Kidney (tissue), 14 donors: ENCODE data around the gene NMT2. TPM values are rescaled to one million over a fixed set of nuclear protein-coding genes. Genes with fewer than 3 reads are reported as not detected.

Experiments used
- DNase-seq, 5 donors: peaks; one replicate each; pipeline ENCODE4 v3.0.0-alpha.2; 2013 to 2020
- FAIRE-seq: peaks from 2 replicates; lab custom pipeline; 2012; peaks lifted over from hg19 to GRCh38; lab: Jason Lieb, UNC
- H3K27ac ChIP-seq, 2 donors: one replicate each; pipeline ENCODE4 v1.7.0; 2013; ENCODE audit warnings: low read depth in 2 of 2, low read length in 2 of 2, inconsistent platforms in 1 of 2
- H3K27me3 ChIP-seq: one replicate; pipeline ENCODE4 v1.7.1; 2013; ENCODE audit warnings: low read length, inconsistent platforms; ENCODE audit not compliant: control insufficient read depth, insufficient read depth
- H3K36me3 ChIP-seq, 3 donors: one replicate each; pipeline versions ENCODE4 v1.7.0 to v1.7.1; 2013; ENCODE audit warnings: low read length in 3 of 3, control low read depth in 1 of 3, inconsistent platforms in 1 of 3; ENCODE audit not compliant: insufficient read depth in 3 of 3, control insufficient read depth in 2 of 3
- H3K4me1 ChIP-seq, 3 donors: one replicate each; pipeline versions ENCODE4 v1.7.0 to v1.7.1; 2013; ENCODE audit warnings: low read length in 3 of 3, inconsistent platforms in 1 of 3, low read depth in 1 of 3; ENCODE audit not compliant: control insufficient read depth in 2 of 3, insufficient read depth in 2 of 3
- H3K4me3 ChIP-seq, 3 donors: one replicate each; pipeline versions ENCODE4 v1.7.0 to v1.8.1; 2013; ENCODE audit warnings: low read length in 3 of 3, control low read depth in 1 of 3, inconsistent platforms in 1 of 3
- H3K9ac ChIP-seq, 3 donors: one replicate each; pipeline versions ENCODE4 v1.7.0 to v1.7.1; 2013; ENCODE audit warnings: low read length in 3 of 3, control low read depth in 1 of 3, inconsistent platforms in 1 of 3
- H3K9me3 ChIP-seq, 3 donors: one replicate each; pipeline versions ENCODE4 v1.7.0 to v1.7.1; 2013; ENCODE audit warnings: low read length in 3 of 3, control low read depth in 1 of 3, inconsistent platforms in 1 of 3; ENCODE audit not compliant: control insufficient read depth in 2 of 3, insufficient read depth in 1 of 3
- intact Hi-C: fragments of 100-400 bp; cut with DNase I; formaldehyde crosslinking; loops from one replicate; pipeline ENCODE4 v1.11.1; 2022
- polyA plus RNA-seq: library from polyadenylated mRNA; stranded (reverse); fragments of 350-450 nt; fragmentation: Illumina TruSeq; extraction: RNeasy Lipid Tissue Mini Kit (QIAGEN cat#74804); gene quantifications from one replicate; pipeline ENCODE4 v1.2.3, GENCODE V29; 2014; ENCODE audit warnings: low read depth, low replicate concordance; ENCODE audit not compliant: insufficient read depth
- total RNA-seq: library from RNA; stranded (reverse); fragmentation: NEBNext Ultra II Directional; extraction: Animal tissue kit (Norgen Biotek cat#: 25700); gene quantifications from one replicate; pipeline ENCODE4 v1.2.1, GENCODE V29; 2021
- TF ChIP-seq, protein P1 (sequence below): IDR thresholded peaks from 3 replicates; pipeline ENCODE4 v1.5.1; 2012; ENCODE audit warnings: mild to moderate bottlenecking, moderate library complexity, borderline replicate concordance; ENCODE audit not compliant: insufficient read depth; ENCODE audit errors: extremely low read depth
- donor health status: control.
- donor health status: control.
- donor health status: control.
- donor health status: control.
- donor health status: control.
- donor health status: DM: yes; HTN: yes; CAD: no.
- donor health status: Normal renal cell carcinoma (clear cell type).

Gene NMT2
- total and polyA plus RNA-seq, 2 donors from 2014 or later = 11.7 to 19.8 TPM

GRCh38 chr10:15149042-15149771 is 19.3 kb downstream of the NMT2 start:
- intact Hi-C loops = no loop called here
- TF ChIP-seq, protein P1, sequence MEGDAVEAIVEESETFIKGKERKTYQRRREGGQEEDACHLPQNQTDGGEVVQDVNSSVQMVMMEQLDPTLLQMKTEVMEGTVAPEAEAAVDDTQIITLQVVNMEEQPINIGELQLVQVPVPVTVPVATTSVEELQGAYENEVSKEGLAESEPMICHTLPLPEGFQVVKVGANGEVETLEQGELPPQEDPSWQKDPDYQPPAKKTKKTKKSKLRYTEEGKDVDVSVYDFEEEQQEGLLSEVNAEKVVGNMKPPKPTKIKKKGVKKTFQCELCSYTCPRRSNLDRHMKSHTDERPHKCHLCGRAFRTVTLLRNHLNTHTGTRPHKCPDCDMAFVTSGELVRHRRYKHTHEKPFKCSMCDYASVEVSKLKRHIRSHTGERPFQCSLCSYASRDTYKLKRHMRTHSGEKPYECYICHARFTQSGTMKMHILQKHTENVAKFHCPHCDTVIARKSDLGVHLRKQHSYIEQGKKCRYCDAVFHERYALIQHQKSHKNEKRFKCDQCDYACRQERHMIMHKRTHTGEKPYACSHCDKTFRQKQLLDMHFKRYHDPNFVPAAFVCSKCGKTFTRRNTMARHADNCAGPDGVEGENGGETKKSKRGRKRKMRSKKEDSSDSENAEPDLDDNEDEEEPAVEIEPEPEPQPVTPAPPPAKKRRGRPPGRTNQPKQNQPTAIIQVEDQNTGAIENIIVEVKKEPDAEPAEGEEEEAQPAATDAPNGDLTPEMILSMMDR = no peak
- Histone ChIP-seq H3K27me3 (no peaks in the 10 kb centered on the region), H3K36me3 (no peaks in the 10 kb centered on the region), H3K4me3 (peak overlapping the region in 1 of 3 donors; percentile 17), H3K9ac (no peak overlapping the region), H3K27ac (no peak overlapping the region), H3K4me1 (no peaks in the 10 kb centered on the region), H3K9me3 (peaks cover 0 to 6% (median 0%) of the 10 kb centered on the region in 3 donors)
- no peak for FAIRE-seq
- DNase-seq = no peak

- DNase-seq (no peak), FAIRE-seq (no peak)
- Histone ChIP-seq H3K9ac (no peak overlapping the region), H3K27ac (no peak overlapping the region), H3K4me3 (no peak overlapping the region), H3K27me3 (no peaks in the 10 kb centered on the region), H3K4me1 (no peaks in the 10 kb centered on the region), H3K9me3 (peaks cover 0 to 6% (median 0%) of the 10 kb centered on the region in 3 donors), H3K36me3 (no peaks in the 10 kb centered on the region)
- TF ChIP-seq, protein P1 = no peak
- intact Hi-C loops = no loop called here
Observed at GRCh38 chr10:15147594-15148392, 20.7 kb downstream of the NMT2 start.

DNA sequence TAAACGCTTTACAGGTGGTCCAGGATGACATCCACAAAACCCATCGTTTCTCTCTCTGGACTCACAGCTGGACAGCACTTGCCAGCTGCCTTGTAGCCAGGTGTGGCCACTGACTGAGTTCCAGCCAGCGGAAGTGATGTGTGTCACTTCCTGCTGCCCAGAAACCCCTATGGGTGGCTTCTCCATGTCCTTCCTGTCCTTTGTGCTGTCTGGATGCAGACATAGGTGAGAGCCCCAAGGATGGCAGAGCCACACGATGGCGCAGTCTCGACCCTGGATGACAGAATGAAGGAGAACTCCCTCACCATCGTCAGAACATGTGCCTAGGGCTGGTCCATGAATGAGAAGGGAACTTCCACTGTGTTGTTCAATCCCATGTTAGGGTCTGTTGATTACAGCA is 22.1 kb downstream of the NMT2 start:
- no peak for FAIRE-seq
- intact Hi-C loops = no loop called here
- Histone ChIP-seq H3K9me3 (peaks cover 0 to 6% (median 0%) of the 10 kb centered on the region in 3 donors), H3K27me3 (no peaks in the 10 kb centered on the region), H3K4me3 (no peak overlapping the region), H3K4me1 (no peaks in the 10 kb centered on the region), H3K9ac (no peak overlapping the region), H3K27ac (no peak overlapping the region), H3K36me3 (no peaks in the 10 kb centered on the region)
- DNase-seq = no peak
- TF ChIP-seq, protein P1 = no peak
